ENCODE data around the gene RASA3.

RASA3 gene

GRCh38 chr13:114058051-114058867 lies 74.2 kb downstream of the RASA3 start:
- Histone ChIP-seq H3K9me3 (ENCODE audit: severe bottlenecking) (no peaks in the 10 kb centered on the region), H3K36me3 (ENCODE audit: low read depth) (no peaks in the 10 kb centered on the region), H3K4me1 (ENCODE audit: insufficient read depth, poor library complexity, severe bottlenecking) (peaks cover 3% of the 10 kb centered on the region), H3K4me3 (ENCODE audit: severe bottlenecking) (no peak overlapping the region), H3K27ac (ENCODE audit: poor library complexity, severe bottlenecking) (no peak overlapping the region), H3K27me3 (ENCODE audit: insufficient read depth, poor library complexity, severe bottlenecking) (no peaks in the 10 kb centered on the region)
- ATAC-seq (ENCODE audit: low read depth), result no peak
- no peak for DNase-seq (ENCODE audit: low spot score)
- TF ChIP-seq, protein P1, sequence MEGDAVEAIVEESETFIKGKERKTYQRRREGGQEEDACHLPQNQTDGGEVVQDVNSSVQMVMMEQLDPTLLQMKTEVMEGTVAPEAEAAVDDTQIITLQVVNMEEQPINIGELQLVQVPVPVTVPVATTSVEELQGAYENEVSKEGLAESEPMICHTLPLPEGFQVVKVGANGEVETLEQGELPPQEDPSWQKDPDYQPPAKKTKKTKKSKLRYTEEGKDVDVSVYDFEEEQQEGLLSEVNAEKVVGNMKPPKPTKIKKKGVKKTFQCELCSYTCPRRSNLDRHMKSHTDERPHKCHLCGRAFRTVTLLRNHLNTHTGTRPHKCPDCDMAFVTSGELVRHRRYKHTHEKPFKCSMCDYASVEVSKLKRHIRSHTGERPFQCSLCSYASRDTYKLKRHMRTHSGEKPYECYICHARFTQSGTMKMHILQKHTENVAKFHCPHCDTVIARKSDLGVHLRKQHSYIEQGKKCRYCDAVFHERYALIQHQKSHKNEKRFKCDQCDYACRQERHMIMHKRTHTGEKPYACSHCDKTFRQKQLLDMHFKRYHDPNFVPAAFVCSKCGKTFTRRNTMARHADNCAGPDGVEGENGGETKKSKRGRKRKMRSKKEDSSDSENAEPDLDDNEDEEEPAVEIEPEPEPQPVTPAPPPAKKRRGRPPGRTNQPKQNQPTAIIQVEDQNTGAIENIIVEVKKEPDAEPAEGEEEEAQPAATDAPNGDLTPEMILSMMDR (IDR thresholded peaks at IDR 0.05; ENCODE audit: poor library complexity, severe bottlenecking), result no peak

- Histone ChIP-seq H3K4me3 (ENCODE audit: severe bottlenecking) (no peak overlapping the region), H3K36me3 (ENCODE audit: low read depth) (no peaks in the 10 kb centered on the region), H3K27me3 (ENCODE audit: insufficient read depth, poor library complexity, severe bottlenecking) (no peaks in the 10 kb centered on the region), H3K27ac (ENCODE audit: poor library complexity, severe bottlenecking) (no peak overlapping the region), H3K9me3 (ENCODE audit: severe bottlenecking) (no peaks in the 10 kb centered on the region), H3K4me1 (ENCODE audit: insufficient read depth, poor library complexity, severe bottlenecking) (no peaks in the 10 kb centered on the region)
- TF ChIP-seq, protein P1 (IDR thresholded peaks at IDR 0.05; ENCODE audit: poor library complexity, severe bottlenecking), result no peak
- no peak for ATAC-seq (ENCODE audit: low read depth)
- no peak for DNase-seq (ENCODE audit: low spot score)
These were observed 75.0 kb downstream of the RASA3 start for GRCh38 chr13:114057166-114058050.

- ATAC-seq (ENCODE audit: low read depth) (no peak), DNase-seq (ENCODE audit: low spot score) (no peak)
- no peaks in the 10 kb centered on the region for H3K36me3 ChIP-seq (ENCODE audit: low read depth)
- no peak overlapping the region for H3K4me3 ChIP-seq (ENCODE audit: severe bottlenecking)
- no peaks in the 10 kb centered on the region for H3K9me3 ChIP-seq (ENCODE audit: severe bottlenecking)
- H3K27me3 ChIP-seq (ENCODE audit: insufficient read depth, poor library complexity, severe bottlenecking), result no peaks in the 10 kb centered on the region
- TF ChIP-seq, protein P1 (IDR thresholded peaks at IDR 0.05; ENCODE audit: poor library complexity, severe bottlenecking), result no peak
- no peaks in the 10 kb centered on the region for H3K4me1 ChIP-seq (ENCODE audit: insufficient read depth, poor library complexity, severe bottlenecking)
- H3K27ac ChIP-seq (ENCODE audit: poor library complexity, severe bottlenecking), result no peak overlapping the region
These were observed 76.0 kb downstream of the RASA3 start for GRCh38 chr13:114056205-114057013.

- TF ChIP-seq, protein P1 (IDR thresholded peaks at IDR 0.05; ENCODE audit: poor library complexity, severe bottlenecking), result no peak
- no peaks in the 10 kb centered on the region for H3K27me3 ChIP-seq (ENCODE audit: insufficient read depth, poor library complexity, severe bottlenecking)
- H3K27ac ChIP-seq (ENCODE audit: poor library complexity, severe bottlenecking), result no peak overlapping the region
- no peaks in the 10 kb centered on the region for H3K4me1 ChIP-seq (ENCODE audit: insufficient read depth, poor library complexity, severe bottlenecking)
- no peak for ATAC-seq (ENCODE audit: low read depth)
- H3K36me3 ChIP-seq (ENCODE audit: low read depth), result no peaks in the 10 kb centered on the region
- no peak for DNase-seq (ENCODE audit: low spot score)
- no peak overlapping the region for H3K4me3 ChIP-seq (ENCODE audit: severe bottlenecking)
- no peaks in the 10 kb centered on the region for H3K9me3 ChIP-seq (ENCODE audit: severe bottlenecking)
These were observed 76.7 kb downstream of the RASA3 start for GRCh38 chr13:114055766-114056165.

Data from RWPE2 (cell line).